DLD1 (cell line): ENCODE measurements around the gene HIP1R.

Experiments
- in situ Hi-C: cut with HindIII; loops from 2 replicates; pipeline ENCODE4 v1.10.0; 2017; ENCODE audit warnings: low sequenced_read_pairs

Gene HIP1R

GRCh38 chr12:122834104-122834920 is 945 bp upstream of the HIP1R start:
- in situ Hi-C loops, result no loop called here

GRCh38 chr12:122835750-122836026 is 431 bp downstream of the HIP1R start:
- in situ Hi-C loops, result no loop called here

DNA sequence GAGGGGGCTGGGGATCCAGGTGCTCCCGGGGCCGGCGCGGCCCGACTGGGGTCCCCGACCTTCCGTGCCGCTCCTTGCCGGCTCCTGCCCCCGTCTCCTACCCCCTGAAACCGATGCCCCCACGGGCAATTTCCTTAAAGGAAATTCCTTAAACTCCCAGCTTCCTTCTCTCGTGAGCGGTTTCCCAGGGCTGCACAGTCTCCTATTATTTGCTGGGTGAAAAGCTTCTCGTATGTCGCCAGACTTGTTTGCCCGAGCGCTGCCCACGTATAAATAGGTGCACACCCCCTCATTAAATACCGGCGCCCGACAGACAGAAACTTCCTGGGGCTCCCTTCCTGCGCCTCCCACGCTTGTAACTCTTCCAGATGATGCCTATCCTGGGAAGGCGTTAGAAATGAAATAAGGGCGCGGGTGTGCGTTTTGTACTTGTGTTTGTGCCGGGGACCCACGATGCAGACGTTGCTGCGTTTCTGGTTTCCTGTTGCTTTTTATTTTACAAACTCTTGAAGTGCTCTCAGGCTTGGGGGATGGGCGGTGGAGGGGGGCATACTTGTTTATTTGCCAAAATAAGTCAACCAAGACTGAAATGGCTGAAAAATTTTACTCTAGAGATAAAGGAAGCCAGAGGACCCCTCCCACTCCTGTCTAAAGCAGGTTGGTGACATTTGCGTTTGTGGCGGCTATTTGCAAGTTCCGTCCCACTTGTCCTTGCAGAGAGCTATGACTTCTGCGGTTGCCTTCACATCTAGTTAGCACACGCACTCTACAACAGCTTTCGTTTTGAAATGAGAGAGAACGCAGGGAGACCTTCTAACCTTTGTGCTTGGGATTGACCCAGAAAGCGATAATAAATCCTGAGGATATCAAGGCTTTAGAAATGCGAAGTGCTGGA is 1.0 kb downstream of the HIP1R start:
- in situ Hi-C loops, result no loop called here

DNA sequence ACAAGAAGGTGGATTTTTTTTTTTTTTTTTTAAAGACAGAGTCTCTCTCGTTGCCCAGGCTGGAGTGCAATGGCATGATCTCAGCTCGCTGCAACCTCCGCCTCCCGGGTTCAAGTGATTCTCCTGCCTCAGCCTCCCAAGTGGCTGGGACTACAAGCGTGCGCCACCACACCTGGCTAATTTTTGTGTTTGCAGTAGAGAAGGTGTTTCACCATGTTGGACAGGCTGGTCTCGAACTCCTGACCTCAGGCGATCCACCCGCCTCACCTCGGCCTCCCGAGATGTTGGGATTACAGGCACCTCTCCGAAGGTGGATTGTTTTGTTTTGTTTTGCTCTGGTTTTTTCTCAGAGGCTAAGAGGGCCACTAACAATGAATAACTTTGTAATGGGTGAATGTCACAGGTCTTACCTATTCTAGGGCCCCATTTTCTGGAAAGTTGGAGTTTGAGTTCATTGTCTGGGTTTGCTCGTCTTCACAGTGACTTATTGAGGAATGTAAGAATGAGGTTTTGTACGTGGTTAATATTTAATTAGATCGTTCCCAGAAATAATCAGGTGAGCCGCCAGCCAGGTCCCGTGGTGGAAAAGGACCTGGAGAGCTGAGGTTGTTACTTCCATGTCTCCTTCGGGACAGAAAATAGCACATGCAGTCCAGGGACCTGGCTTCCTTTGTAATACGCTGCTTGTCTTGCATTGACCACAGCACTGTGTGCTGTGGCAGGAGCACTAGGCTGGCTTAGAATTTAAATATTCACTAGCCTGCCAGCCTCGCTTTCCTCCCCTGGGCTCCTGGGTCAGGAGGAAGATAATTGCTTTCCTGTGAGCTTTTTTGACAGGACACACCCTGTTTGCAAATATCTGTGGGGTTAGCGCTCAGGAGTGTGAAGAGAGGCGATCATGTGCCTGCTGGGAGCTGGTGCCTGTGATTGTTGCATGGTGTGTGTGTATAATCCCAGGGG is 2.3 kb downstream of the HIP1R start:
- in situ Hi-C loops, result no loop called here

GRCh38 chr12:122838841-122839240 is 3.6 kb downstream of the HIP1R start:
- in situ Hi-C loops, result no loop called here

DNA sequence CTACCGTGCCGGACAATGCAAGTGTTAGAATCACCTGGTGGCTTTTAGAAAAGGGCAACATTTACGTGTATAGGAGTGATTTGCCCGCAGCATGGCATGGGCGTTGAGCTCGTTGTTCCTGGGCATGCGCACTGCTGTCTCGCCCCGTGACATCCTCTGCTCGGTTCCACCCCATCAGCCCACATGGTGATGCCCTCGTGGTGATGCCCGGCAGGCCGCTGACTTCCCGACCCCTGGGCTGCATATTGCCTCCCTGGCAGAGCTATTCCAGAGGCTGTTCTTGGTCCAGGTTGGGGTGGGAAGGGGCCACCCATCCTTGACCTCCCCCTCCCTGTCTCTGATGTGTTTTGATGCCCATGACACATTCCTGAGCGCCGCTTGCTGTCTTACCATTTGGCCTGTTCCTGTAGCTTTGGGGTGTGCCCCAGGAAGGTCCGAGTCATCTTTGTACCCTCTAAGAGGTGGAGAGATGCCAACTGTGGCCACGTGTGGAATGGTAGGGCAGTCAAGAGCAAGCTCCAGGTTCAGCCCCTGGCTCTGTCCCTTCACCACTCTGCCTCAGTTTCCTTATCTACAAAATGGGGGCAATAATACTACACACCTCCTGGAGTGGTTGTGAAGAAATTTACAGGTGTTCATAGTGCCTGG is 4.8 kb downstream of the HIP1R start:
- in situ Hi-C loops, result no loop called here

DNA sequence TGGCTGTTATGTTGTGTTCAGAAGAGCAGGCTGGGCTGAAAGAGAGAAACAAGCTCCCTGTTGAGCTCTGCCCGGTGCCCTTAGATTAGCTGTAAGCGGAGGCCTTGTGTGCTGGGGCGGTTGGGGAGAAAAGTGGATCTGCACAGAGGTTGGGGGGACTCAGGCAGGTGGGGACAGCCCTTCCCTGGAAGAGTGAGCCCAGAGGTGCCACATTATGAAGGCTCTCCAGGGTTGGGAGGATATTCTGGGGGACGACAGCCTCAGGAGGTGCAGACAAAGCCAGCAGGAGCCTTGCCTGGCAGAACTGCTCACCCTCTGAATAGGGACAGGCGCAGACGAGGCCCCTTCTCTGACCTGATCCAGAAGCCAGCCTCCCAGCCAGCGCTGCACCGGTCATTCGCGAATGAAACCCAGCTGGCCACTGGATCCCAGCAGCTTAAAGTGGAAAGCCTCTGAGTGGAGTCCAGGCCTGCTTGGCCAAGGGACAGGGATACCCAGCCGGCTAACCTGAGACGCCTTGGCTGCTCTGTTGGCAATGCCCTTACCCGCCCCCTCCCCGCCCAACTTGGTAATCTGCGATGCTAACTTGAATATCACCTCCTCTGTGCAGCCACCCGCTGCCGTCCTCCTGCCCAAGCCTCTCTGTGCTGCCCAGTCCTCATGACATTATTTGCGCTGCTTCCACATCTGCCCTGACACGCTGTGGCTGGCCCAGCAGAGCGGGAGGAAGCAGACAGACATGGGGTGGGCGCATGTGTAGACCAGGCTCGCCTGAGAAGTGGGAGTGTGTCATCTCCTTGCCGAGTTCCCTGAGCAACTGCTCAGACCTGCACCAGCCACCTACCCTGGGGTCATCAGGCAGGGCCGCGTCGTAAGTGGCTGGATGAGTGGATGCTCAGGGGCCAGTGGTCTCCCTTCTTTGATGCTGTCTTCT is 5.6 kb downstream of the HIP1R start:
- in situ Hi-C loops, result no loop called here

DNA sequence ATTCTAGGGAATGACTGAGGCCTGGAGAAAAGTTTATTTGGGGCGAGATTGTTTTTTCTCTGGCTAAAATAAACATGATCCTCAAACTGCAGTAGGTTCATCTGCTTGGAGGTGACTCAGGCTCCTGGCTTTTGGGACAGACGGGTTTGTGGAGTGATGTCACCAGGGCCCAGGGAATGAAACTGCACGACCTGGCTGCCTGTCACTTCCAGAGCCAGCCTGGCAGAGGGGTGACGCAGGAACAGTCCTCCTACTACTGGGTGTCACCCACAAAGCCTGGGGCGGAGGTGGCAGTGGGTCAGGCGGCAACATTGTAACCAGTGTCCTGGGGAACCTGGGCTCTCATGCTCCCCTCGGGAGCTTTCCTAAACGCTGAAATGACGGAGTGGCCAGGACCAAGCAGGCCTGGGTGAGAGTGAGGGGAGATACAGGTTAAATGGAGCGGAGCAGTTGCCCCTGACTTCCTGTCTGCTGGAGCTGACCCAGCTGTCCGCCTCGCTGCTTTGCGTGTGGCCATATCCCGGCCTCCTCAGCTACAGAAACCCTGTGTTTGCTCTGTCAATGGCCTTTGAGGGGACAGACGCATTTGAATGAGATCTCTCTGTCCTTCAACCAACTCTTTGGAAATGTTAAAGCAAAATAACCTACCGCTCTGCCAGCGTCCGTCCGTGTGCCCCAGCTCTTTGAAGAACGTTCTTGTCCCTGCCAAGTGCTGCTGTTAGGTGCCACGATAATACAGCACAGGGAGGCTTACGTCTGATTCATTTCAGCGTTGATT is 6.5 kb downstream of the HIP1R start:
- in situ Hi-C loops, result no loop called here

- in situ Hi-C loops, result no loop called here
Observed at GRCh38 chr12:122842505-122843405, 7.5 kb downstream of the HIP1R start.

GRCh38 chr12:122843455-122843854 is 8.2 kb downstream of the HIP1R start:
- in situ Hi-C loops, result no loop called here

DNA sequence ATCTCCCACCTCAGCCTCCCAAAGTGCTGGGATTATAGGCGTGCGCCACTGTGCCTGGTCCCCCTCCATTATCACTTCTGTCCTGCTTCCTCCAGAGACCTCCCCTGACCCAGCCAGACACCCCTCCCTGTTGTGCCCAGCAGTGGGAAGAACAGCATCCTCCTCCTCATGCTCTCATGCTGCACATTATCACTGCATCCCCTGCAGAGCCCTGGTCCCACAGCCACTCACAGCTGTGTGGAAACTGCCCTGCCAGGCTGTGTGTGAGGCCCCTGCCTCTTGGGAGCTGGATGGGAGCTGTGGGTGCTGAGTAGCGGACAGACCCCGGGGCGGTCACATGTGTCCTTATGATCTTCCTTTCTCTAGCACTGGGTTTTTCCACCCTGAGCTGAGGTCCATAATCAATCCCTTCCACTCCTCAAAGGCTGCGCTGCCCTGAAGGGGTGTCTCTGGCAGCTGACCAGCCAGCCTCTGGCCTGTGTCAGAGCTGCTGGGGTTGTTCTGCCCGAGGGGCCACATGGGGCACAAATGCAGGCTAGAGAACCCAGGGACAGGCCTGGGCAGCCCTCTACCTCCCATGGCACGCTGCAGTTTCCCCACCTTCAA is 9.2 kb downstream of the HIP1R start:
- in situ Hi-C loops, result no loop called here

DNA sequence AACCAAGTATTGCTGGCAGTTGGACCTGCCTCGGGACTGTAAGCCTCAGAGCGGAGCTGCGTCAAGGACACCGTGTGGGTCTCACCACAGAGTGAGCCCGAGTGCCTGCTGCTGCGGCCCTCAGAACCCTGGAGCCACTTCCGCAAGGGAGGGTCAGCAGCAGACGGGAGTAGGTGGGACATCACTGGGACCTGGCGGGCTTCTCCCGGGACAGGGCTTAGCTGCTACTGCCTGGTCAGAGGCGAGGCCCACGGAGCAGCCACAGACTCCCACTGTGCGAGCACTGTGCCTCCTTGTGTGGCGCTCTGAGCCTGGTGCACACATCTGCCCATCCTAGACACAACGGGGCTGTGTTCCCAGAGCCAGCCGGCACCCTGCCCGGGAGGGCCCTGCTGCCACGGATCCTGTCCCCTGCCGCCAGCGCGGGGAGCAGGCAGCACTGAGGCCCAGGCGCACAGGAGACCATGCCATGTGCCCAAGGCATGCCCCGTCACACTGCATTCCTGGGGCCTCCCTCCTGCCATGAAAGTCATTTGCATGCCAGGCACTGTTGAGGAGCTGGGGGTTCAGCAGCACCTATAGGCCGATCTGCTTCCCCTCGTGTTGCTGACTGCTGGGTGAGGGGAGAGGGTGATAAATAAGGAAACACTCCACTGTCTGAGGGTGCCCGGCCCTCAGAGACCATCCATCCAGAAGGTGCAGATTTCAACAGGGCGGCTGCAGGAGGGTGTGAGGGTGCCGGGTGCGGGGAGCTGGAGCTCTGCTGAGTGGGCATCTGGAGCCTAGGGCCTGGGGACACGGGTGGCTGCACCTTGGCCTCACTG is 10.0 kb downstream of the HIP1R start:
- in situ Hi-C loops, result no loop called here

DNA sequence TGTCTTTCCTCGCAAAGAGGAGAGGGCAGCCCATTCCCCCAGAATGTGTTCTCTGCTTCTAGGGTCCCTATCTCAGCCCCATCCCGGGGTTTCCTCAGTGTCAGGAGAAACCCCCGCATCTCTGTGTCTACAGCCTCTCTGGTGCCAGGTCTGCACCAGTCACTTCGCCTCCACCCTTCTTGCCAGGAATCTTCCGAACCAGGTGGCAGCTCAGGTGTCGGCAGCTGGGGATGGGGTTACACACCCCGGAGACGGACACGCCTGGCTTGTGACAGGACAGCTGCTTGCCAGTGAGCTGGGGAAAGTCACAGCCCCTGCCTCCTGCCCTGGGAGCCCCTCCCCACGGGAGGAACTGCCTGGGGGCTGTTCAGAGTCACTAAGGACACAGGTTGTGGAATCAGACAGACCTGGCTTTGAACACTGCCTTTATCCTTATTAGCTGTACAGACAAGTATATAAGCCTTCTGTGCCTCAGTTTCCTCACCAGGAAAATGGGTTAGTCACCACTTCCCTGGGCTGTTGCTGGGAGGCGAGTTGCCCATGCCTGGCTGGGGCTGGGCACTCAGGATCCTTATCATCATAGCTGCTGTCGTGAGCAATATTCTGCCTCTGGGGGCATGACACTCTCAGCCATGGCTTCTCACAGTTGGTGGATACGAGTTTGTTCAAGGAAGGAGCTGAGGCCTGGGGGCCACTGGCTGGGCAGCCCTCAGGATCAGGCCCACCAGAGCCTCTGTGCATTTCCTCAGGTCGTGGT is 10.8 kb downstream of the HIP1R start:
- in situ Hi-C loops, result no loop called here

GRCh38 chr12:122846622-122847515 is 11.6 kb downstream of the HIP1R start:
- in situ Hi-C loops, result no loop called here

DNA sequence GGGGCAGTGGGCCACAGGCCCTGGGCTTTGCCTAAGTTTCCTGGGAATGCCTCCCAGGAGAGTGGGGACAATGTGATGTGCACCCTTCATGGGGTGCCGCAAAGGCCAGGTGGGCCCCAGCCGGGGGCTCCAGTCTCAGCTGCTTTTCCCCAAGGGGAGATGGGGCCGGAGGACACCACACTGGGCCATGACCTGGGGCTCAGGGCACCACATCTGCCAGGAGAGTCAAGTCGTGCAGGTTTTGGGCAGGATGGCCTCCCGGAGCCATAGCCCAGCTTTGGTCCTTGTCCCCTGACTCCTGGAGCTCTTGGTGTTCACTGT is 12.2 kb downstream of the HIP1R start:
- in situ Hi-C loops, result no loop called here
